HL-60 (cell line): Measurements from ENCODE around the gene LIN7B.

ENCODE experiments used
- DNase-seq, 2 experiments: peaks; one replicate each; pipeline ENCODE4 v3.0.0-alpha.2; 2010 to 2020; ENCODE audit warnings: low read depth in 1 of 2, low spot score in 1 of 2
- H3K27ac ChIP-seq: fragments of 250-450 bp; sonication (Bioruptor Pico); replicated peaks from 2 replicates; pipeline ENCODE4 v1.5.1; 2020; ENCODE audit warnings: mild to moderate bottlenecking, moderate library complexity
- H3K27me3 ChIP-seq: fragments of 250-450 bp; sonication (Bioruptor Pico); 2 replicates; pipeline ENCODE4 v1.5.1; 2021; ENCODE audit warnings: mild to moderate bottlenecking, moderate library complexity; ENCODE audit not compliant: insufficient read depth, poor library complexity, severe bottlenecking
- H3K4me3 ChIP-seq: replicated peaks from 2 replicates; pipeline ENCODE4 v1.5.1; 2011; ENCODE audit warnings: mild to moderate bottlenecking, control low read depth, low read length; ENCODE audit not compliant: insufficient read depth
- GABPA ChIP-seq: IDR thresholded peaks from 2 replicates; pipeline ENCODE4 v1.6.1; 2012; ENCODE audit warnings: low read depth
- POLR2AphosphoS5 ChIP-seq: IDR thresholded peaks from 2 replicates; pipeline ENCODE4 v1.6.1; 2012; ENCODE audit warnings: low read depth
- REST ChIP-seq: IDR thresholded peaks from 2 replicates; pipeline ENCODE4 v1.6.1; 2012; ENCODE audit warnings: low read depth; ENCODE audit not compliant: insufficient replicate concordance
- SPI1 ChIP-seq: IDR thresholded peaks from 2 replicates; pipeline ENCODE4 v1.6.1; 2012; ENCODE audit warnings: low read depth, mild to moderate bottlenecking, borderline replicate concordance
- TF ChIP-seq, protein P1 (sequence below): IDR thresholded peaks from one replicate; pipeline ENCODE4 v1.5.1; 2011; ENCODE audit warnings: low read length, control low read depth, inconsistent platforms; ENCODE audit not compliant: insufficient read depth

The LIN7B gene

DNA sequence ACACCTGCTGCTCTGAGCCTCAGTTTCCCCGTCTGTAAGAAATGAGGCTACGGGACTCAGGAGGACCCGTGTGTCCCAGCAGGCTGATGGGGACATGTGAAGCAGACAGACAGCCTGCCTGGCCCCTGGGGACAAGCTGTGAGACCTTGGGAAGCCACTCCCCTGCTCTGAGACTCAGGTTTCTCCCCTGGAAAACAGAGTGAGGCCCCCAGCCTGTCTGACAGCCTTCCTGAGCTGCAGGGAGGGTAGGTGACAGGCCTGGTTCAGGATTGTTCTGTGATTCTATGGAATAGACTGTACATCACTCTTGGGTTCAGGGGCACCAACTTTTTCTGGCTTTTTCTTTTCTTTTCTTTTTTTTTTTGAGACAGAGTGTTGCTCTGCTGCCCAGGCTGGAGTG is 46.6 kb upstream of the LIN7B start:
- Histone ChIP-seq H3K27me3 (peaks cover 49% of the 10 kb centered on the region), H3K4me3 (no peak overlapping the region), H3K27ac (no peak overlapping the region)
- DNase-seq = no peak
- no peak for TF ChIP-seq GABPA
- no peak for TF ChIP-seq REST
- TF ChIP-seq POLR2AphosphoS5 = no peak
- no peak for TF ChIP-seq SPI1
- TF ChIP-seq, protein P1, sequence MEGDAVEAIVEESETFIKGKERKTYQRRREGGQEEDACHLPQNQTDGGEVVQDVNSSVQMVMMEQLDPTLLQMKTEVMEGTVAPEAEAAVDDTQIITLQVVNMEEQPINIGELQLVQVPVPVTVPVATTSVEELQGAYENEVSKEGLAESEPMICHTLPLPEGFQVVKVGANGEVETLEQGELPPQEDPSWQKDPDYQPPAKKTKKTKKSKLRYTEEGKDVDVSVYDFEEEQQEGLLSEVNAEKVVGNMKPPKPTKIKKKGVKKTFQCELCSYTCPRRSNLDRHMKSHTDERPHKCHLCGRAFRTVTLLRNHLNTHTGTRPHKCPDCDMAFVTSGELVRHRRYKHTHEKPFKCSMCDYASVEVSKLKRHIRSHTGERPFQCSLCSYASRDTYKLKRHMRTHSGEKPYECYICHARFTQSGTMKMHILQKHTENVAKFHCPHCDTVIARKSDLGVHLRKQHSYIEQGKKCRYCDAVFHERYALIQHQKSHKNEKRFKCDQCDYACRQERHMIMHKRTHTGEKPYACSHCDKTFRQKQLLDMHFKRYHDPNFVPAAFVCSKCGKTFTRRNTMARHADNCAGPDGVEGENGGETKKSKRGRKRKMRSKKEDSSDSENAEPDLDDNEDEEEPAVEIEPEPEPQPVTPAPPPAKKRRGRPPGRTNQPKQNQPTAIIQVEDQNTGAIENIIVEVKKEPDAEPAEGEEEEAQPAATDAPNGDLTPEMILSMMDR = no peak

GRCh38 chr19:49069026-49069425 is 45.1 kb upstream of the LIN7B start:
- no peak for DNase-seq
- peaks cover 46% of the 10 kb centered on the region for H3K27me3 ChIP-seq
- H3K27ac ChIP-seq = no peak overlapping the region
- no peak overlapping the region for H3K4me3 ChIP-seq
- TF ChIP-seq REST = no peak
- TF ChIP-seq SPI1 = no peak
- no peak for TF ChIP-seq GABPA
- no peak for TF ChIP-seq POLR2AphosphoS5
- TF ChIP-seq, protein P1 = no peak

- Histone ChIP-seq H3K4me3 (no peak overlapping the region), H3K27me3 (peaks cover 42% of the 10 kb centered on the region), H3K27ac (no peak overlapping the region)
- no peak for DNase-seq
- TF ChIP-seq GABPA (no peak), SPI1 (no peak), REST (no peak), POLR2AphosphoS5 (no peak)
- TF ChIP-seq, protein P1 = no peak
Observed at GRCh38 chr19:49070416-49070815, 43.8 kb upstream of the LIN7B start.
